Neuronal stem cell (in vitro differentiated cells): ENCODE data around the gene LRPPRC. TPM values are rescaled to one million over a fixed set of nuclear protein-coding genes. Genes with fewer than 3 reads are reported as not detected.

Experiments
- DNase-seq: peaks from one replicate; pipeline ENCODE4 v3.0.0-alpha.2; 2013; ENCODE audit warnings: low spot score
- H2AFZ ChIP-seq: one replicate; pipeline ENCODE4 v1.6.1; 2013; ENCODE audit warnings: mild to moderate bottlenecking, low read length, inconsistent platforms
- H2AK5ac ChIP-seq: 2 replicates; pipeline ENCODE4 v1.6.1; 2013; ENCODE audit warnings: low read depth, mild to moderate bottlenecking, inconsistent platforms, low read length, moderate library complexity, mixed read lengths
- H2BK120ac ChIP-seq: 2 replicates; pipeline ENCODE4 v1.6.1; 2013; ENCODE audit warnings: low read depth, mild to moderate bottlenecking, inconsistent platforms, low read length, moderate library complexity, mixed read lengths
- H2BK12ac ChIP-seq: one replicate; pipeline ENCODE4 v1.6.1; 2013; ENCODE audit warnings: low read length, inconsistent platforms
- H2BK15ac ChIP-seq: 2 replicates; pipeline ENCODE4 v1.6.1; 2013; ENCODE audit warnings: mild to moderate bottlenecking, low read length, inconsistent platforms, mixed read lengths
- H2BK5ac ChIP-seq: one replicate; pipeline ENCODE4 v1.6.1; 2013; ENCODE audit warnings: inconsistent platforms, mild to moderate bottlenecking, low read length, moderate library complexity
- H3K14ac ChIP-seq: one replicate; pipeline ENCODE4 v1.6.1; 2013; ENCODE audit warnings: low read length, inconsistent platforms
- H3K18ac ChIP-seq: 2 replicates; pipeline ENCODE4 v1.6.1; 2013; ENCODE audit warnings: low read length, inconsistent platforms
- H3K23ac ChIP-seq: 2 replicates; pipeline ENCODE4 v1.6.1; 2013; ENCODE audit warnings: low read depth, mild to moderate bottlenecking, mixed read lengths, low read length, inconsistent platforms; ENCODE audit not compliant: poor library complexity
- H3K27ac ChIP-seq: replicated peaks from 3 replicates; pipeline ENCODE4 v1.5.1; 2013; ENCODE audit warnings: low read length, inconsistent platforms
- H3K27me3 ChIP-seq, 3 experiments: 2 replicates each; pipeline ENCODE4 v1.6.1; 2013; ENCODE audit warnings: low read length in 3 of 3, mild to moderate bottlenecking in 2 of 3, inconsistent platforms in 1 of 3, low read depth in 1 of 3, mixed read lengths in 1 of 3, moderate library complexity in 1 of 3; ENCODE audit not compliant: control insufficient read depth in 3 of 3, insufficient read depth in 3 of 3
- H3K36me3 ChIP-seq, 2 donors: replicated peaks in 1 of 2; 2 replicates each; pipeline ENCODE4 v1.6.1; 2013; ENCODE audit warnings: low read length in 2 of 2; ENCODE audit not compliant: control insufficient read depth in 2 of 2, insufficient read depth in 2 of 2
- H3K4ac ChIP-seq: 2 replicates; pipeline ENCODE4 v1.6.1; 2013; ENCODE audit warnings: inconsistent platforms, mild to moderate bottlenecking, low read length, moderate library complexity
- H3K4me1 ChIP-seq, 2 donors: 1 replicate in 1 of 2; 2 replicates in 1 of 2; pipeline ENCODE4 v1.6.1; 2013; ENCODE audit warnings: low read length in 2 of 2, low read depth in 1 of 2; ENCODE audit not compliant: control insufficient read depth in 2 of 2, insufficient read depth in 1 of 2
- H3K4me2 ChIP-seq: one replicate; pipeline ENCODE4 v1.6.1; 2013; ENCODE audit warnings: mild to moderate bottlenecking, low read length, inconsistent platforms; ENCODE audit not compliant: insufficient read depth, poor library complexity, severe bottlenecking
- H3K4me3 ChIP-seq, 2 donors: 2 replicates each; pipeline ENCODE4 v1.5.1; 2013; ENCODE audit warnings: low read length in 2 of 2, mild to moderate bottlenecking in 2 of 2, inconsistent platforms in 1 of 2, moderate library complexity in 1 of 2
- H3K79me1 ChIP-seq: one replicate; pipeline ENCODE4 v1.6.1; 2013; ENCODE audit warnings: low read depth, mild to moderate bottlenecking, inconsistent platforms, low read length, moderate library complexity
- H3K9ac ChIP-seq: one replicate; pipeline ENCODE4 v1.6.1; 2013; ENCODE audit warnings: mild to moderate bottlenecking, low read depth, low read length, inconsistent platforms; ENCODE audit not compliant: poor library complexity
- H3K9me3 ChIP-seq, 2 donors: replicated peaks in 1 of 2; 2 replicates each; pipeline versions ENCODE3 to v1.6.1; 2013; ENCODE audit warnings: low read length in 2 of 2, mild to moderate bottlenecking in 2 of 2, inconsistent platforms in 1 of 2, low read depth in 1 of 2, mixed read lengths in 1 of 2, moderate library complexity in 1 of 2; ENCODE audit not compliant: control insufficient read depth in 2 of 2, insufficient read depth in 1 of 2
- H4K8ac ChIP-seq: one replicate; pipeline ENCODE4 v1.6.1; 2013; ENCODE audit warnings: low read depth, mild to moderate bottlenecking, inconsistent platforms, low read length, moderate library complexity
- H4K91ac ChIP-seq: one replicate; pipeline ENCODE4 v1.6.1; 2013; ENCODE audit warnings: low read length, low read depth, mild to moderate bottlenecking, inconsistent platforms; ENCODE audit not compliant: poor library complexity
- WGBS, 2 donors: extraction: QIAGEN DNeasy Blood & Tissue Kit; methylation state at CpG; one replicate each; pipeline ENCODE4 v1.1.7; 2013; ENCODE audit warnings: missing lambda C conversion rate in 2 of 2, mixed read lengths in 1 of 2; ENCODE audit not compliant: insufficient read length in 2 of 2, insufficient replicate concordance in 1 of 2; ENCODE audit errors: extremely low coverage in 2 of 2; 5-methylcytosine and 5-hydroxymethylcytosine counted together
- small RNA-seq: library from polyadenylated mRNA; stranded (forward); fragments of <200 nt; extraction: miRNeasy Mini kit (QIAGEN cat#:217004); gene quantifications from one replicate; pipeline ENCODE3, GENCODE V24; 2013; ENCODE audit not compliant: insufficient read depth

LRPPRC gene

GRCh38 chr2:43837033-43837432, 158.8 kb downstream of the LRPPRC start:
- H3K4ac ChIP-seq: no peak overlapping the region
- H3K4me3 ChIP-seq: no peak overlapping the region
- peaks cover 1% of the 10 kb centered on the region for H3K79me1 ChIP-seq
- H2BK15ac ChIP-seq: no peak overlapping the region
- H3K27me3 ChIP-seq: no peaks in the 10 kb centered on the region
- no peak for DNase-seq
- H3K27ac ChIP-seq: no peak overlapping the region
- no CpG with 5 or more reads among the region's 4 CpGs for WGBS, 2 donors
- H2AK5ac ChIP-seq: no peak overlapping the region
- H2BK120ac ChIP-seq: no peak overlapping the region
- no peak overlapping the region for H2AFZ ChIP-seq
- H2BK5ac ChIP-seq: no peak overlapping the region
- no peaks in the 10 kb centered on the region for H3K36me3 ChIP-seq
- H3K4me1 ChIP-seq: peaks cover 0 to 9% of the 10 kb centered on the region in 2 donors
- H2BK12ac ChIP-seq: no peak overlapping the region
- H3K9ac ChIP-seq: no peak overlapping the region
- H3K18ac ChIP-seq: no peak overlapping the region
- no peak overlapping the region for H3K4me2 ChIP-seq
- no peaks in the 10 kb centered on the region for H3K9me3 ChIP-seq
- H3K14ac ChIP-seq: no peak overlapping the region
- H3K23ac ChIP-seq: no peak overlapping the region
- no peak overlapping the region for H4K8ac ChIP-seq
- no peak overlapping the region for H4K91ac ChIP-seq

Small RNA genes within 50 kb of the gene (small RNA-seq; reads per million reads assigned to genes)
- not detected for gene RN7SL455P
- gene RNU6-1048P: not detected
